BJ (cell line): ENCODE data around the gene RPS15. TPM values are rescaled to one million over a fixed set of nuclear protein-coding genes. Genes with fewer than 3 reads are reported as not detected.

Experiments used
- CTCF ChIA-PET: fragments of 350-600 bp; formaldehyde crosslinking; extraction: SDS; loops from one replicate; lab custom pipeline; 2021; ENCODE audit warnings: antibody characterized with exemption, inconsistent platforms; lab: Yijun Ruan, JAX
- POLR2A ChIA-PET: fragments of 300-600 bp; sonication (Branson Sonifier 250); formaldehyde crosslinking; extraction: SDS; loops from one replicate; lab custom pipeline; 2021; ENCODE audit warnings: antibody characterized with exemption; lab: Charles Lee
- DNase-seq: peaks from one replicate; pipeline ENCODE4 v3.0.0-alpha.2; 2011; ENCODE audit warnings: low read depth
- H3K27me3 ChIP-seq: 2 replicates; pipeline ENCODE4 v1.6.0; 2011; ENCODE audit warnings: low read length; ENCODE audit not compliant: control insufficient read depth, insufficient read depth
- H3K36me3 ChIP-seq: 2 replicates; pipeline ENCODE4 v1.5.1; 2011; ENCODE audit warnings: low read length; ENCODE audit not compliant: control insufficient read depth, insufficient read depth
- H3K4me3 ChIP-seq: 2 replicates; pipeline ENCODE4 v1.5.1; 2011; ENCODE audit warnings: low read depth, mild to moderate bottlenecking, control low read depth, low read length
- polyA plus RNA-seq: library from polyadenylated mRNA; depleted of rRNA; stranded (reverse); fragments of >200 nt; gene quantifications from 2 replicates; pipeline ENCODE4 v1.2.3, GENCODE V29; 2011
- TF ChIP-seq, protein P1 (sequence below): IDR thresholded peaks from 2 replicates; pipeline ENCODE4 v1.5.1; 2011; ENCODE audit warnings: low read depth, mild to moderate bottlenecking, control low read depth, inconsistent platforms, low read length, moderate library complexity; ENCODE audit not compliant: insufficient read depth

Gene RPS15
- polyA plus RNA-seq, 1 experiment, result 1,597 TPM

DNA sequence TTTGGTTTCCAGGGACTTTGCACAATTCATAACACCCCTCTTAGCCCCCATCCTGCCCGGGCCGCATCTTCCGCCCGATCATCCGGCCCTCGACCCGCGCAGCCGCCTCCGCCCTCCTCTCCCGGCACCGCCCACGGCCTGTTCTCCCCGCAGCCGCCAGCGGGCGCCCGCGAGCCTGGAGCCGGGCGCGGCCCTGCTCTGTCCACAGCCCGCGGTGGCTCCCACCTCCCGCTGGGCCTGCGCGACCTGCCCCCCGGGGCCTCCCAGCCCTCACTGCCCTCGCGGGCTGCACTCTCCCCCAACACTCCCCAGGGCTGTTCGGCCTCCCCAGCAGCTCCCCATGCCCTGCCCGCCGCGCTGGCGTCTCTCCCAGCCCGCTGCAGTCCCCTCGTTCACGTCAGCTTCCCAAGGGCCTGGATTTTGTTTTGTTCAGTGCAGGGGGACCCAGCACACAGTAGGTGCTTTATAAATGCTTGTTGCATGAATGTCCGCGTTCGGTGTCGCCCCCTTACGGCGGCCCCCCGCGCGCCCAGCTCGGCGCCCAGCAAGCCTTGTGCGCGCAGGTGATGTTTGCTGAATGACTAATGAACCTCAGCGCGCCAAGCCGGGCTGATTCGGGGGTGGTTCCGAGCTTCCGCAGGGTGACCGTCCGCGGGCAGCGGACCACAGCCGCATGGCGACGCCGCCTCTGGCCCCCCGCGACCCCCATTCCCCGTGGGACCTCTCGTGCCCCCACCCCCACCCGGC, 7.2 kb downstream of the RPS15 start:
- Histone ChIP-seq H3K4me3 (peak overlapping the region; percentile 46), H3K27me3 (peaks cover 14% of the 10 kb centered on the region), H3K36me3 (peaks cover 16% of the 10 kb centered on the region)
- POLR2A ChIA-PET, result interaction anchor here (0.6 kb wide), 1 partner anchor 422 kb away, joined by 4 read pairs; no protein-coding TSS in a partner anchor
- DNase-seq, result no peak
- CTCF ChIA-PET, result interaction anchor here (0.8 to 3.7 kb wide), 19 partner anchors 8 to 201 kb away, joined by 3 to 21 read pairs (median 4); partner anchors contain the start of gene REEP6
- TF ChIP-seq, protein P1, sequence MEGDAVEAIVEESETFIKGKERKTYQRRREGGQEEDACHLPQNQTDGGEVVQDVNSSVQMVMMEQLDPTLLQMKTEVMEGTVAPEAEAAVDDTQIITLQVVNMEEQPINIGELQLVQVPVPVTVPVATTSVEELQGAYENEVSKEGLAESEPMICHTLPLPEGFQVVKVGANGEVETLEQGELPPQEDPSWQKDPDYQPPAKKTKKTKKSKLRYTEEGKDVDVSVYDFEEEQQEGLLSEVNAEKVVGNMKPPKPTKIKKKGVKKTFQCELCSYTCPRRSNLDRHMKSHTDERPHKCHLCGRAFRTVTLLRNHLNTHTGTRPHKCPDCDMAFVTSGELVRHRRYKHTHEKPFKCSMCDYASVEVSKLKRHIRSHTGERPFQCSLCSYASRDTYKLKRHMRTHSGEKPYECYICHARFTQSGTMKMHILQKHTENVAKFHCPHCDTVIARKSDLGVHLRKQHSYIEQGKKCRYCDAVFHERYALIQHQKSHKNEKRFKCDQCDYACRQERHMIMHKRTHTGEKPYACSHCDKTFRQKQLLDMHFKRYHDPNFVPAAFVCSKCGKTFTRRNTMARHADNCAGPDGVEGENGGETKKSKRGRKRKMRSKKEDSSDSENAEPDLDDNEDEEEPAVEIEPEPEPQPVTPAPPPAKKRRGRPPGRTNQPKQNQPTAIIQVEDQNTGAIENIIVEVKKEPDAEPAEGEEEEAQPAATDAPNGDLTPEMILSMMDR, result peak; percentile 32

DNA sequence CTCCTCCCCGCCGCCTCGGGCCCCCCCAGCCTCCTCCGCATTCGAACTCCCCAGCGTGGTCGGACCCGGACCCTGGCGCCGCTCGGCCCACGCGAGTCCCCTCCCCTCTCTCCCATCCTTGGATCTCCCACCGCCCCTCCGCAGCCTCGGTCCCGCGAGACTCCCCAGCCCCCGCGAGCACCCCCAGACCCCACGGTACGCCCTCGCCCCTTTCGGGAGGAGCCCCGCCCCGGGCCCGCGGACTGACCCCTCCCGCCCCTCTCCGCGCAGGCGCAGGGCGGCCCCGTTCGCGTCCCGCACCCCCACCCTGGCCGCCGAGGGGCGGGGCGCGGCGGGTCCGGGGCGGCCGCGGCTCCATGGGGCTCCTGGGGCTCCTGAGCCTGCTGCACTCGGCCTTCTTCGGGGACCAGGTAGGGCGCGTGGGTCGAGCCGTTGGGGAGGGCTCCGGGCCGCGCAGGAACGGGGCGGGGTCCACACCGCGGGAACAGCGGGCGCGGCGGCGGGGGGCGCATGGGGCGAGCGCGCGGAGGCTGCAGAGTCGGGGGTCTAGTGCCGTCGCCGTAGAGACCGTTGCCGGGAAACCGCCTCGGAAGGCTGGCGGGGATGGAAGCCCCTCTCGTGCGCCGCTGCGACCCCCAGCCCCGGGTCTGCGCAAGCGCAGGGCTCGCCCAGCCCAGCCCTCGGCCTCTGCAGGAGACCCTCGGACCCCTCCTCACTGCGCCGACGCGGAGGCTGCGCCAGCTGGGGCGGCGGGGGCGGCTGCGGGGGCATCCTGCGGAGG, 7.9 kb downstream of the RPS15 start:
- H3K4me3 ChIP-seq, result peak overlapping the region; percentile 46
- DNase-seq, result no peak
- TF ChIP-seq, protein P1, result no peak
- H3K27me3 ChIP-seq, result peaks cover 21% of the 10 kb centered on the region
- CTCF ChIA-PET, result interaction anchor here (0.8 to 3.7 kb wide), 15 partner anchors 8 to 166 kb away, joined by 3 to 21 read pairs (median 6); partner anchors contain the start of gene REEP6
- POLR2A ChIA-PET, result interaction anchor here (0.6 kb wide), 1 partner anchor 130 kb away, joined by 5 read pairs; no protein-coding TSS in a partner anchor
- H3K36me3 ChIP-seq, result peaks cover 10% of the 10 kb centered on the region

DNA sequence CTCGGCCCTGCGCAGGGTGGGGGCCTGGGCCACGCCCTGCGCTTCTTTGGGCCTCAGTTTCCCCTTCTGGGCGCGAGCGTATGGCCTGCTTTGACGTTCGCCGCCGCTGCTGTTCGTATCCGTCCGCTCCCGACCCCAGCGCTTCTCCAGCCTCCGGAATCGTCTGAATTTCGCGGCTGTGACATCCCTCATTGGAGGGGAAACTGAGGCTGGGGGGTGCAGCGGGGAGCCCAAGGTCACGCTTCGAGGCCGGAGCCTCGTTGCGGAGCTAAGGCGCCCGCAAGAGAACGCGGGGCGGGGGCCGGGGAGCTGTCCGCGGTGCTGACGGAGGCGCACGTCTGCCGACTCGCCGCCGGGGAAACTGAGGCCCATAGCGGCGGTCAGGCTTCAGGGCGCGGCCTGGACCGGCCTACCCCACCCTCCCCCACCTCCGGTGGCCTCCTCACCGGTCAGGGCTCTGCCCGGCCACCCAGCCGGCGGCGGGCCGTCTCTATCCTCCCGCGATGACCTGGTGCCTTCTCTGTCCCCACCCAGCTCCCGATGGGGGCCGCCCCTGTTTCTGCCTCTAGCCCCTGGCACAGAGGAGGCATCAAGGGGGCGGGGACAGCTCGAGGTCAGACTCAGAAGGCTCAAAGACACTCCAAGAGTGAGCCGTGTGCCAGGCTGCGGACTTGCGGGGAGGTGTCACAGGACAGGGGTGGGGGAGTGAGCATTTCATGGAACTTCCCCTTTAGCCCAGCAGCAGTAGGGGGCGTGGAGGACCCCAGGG, 8.7 kb downstream of the RPS15 start:
- Histone ChIP-seq H3K36me3 (peaks cover 8% of the 10 kb centered on the region), H3K4me3 (no peak overlapping the region), H3K27me3 (peaks cover 26% of the 10 kb centered on the region)
- ChIA-PET CTCF (interaction anchor here (1.2 to 2.2 kb wide), 3 partner anchors 9 to 167 kb away, joined by 3 to 9 read pairs (median 4); no protein-coding TSS in a partner anchor), POLR2A (interaction anchor here (0.6 kb wide), 1 partner anchor 130 kb away, joined by 5 read pairs; no protein-coding TSS in a partner anchor)
- TF ChIP-seq, protein P1, result no peak
- DNase-seq, result no peak

DNA sequence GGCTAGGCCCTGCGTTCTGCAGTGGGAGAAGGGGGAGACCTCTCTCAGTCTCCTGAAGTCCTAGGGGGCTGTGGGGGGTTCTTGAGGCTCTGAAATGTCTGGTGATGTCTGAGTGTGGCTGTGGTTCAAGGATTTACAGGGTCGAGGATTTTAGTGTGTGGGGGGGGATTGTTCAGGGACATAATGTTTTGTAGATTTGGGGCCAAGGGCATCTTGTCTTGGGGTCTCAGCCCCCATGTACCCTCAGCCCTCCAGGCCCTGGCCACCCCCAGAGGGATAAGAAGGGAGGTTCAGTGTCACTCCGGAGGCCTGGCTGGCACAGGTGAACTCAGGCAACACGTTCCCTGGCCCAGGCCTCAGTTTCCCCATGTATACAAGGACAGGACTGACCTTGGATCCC, 9.3 kb downstream of the RPS15 start:
- Histone ChIP-seq H3K36me3 (peaks cover 2% of the 10 kb centered on the region; the same call in 1 of the 2 replicates), H3K27me3 (peaks cover 32% of the 10 kb centered on the region), H3K4me3 (no peak overlapping the region)
- no peak for DNase-seq
- ChIA-PET CTCF (interaction anchor here (1.2 to 2.2 kb wide), 3 partner anchors 8 to 168 kb away, joined by 3 to 9 read pairs (median 4); no protein-coding TSS in a partner anchor), POLR2A (no interaction called here)
- TF ChIP-seq, protein P1, result no peak
